A673 (cell line): ENCODE measurements around the gene ZSWIM8. TPM values are rescaled to one million over a fixed set of nuclear protein-coding genes. Genes with fewer than 3 reads are reported as not detected.

Source experiments
- BruUV-seq: library from RNA; stranded (reverse); fragments of 400-500 nt; replicated peaks from 2 replicates; lab custom pipeline; 2021; lab: Mats Ljungman, UMichigan
- CTCF ChIA-PET: fragments of 300-600 bp; sonication (Branson Sonifier 250); formaldehyde crosslinking; loops from one replicate; lab custom pipeline; 2022; ENCODE audit warnings: antibody characterized with exemption; lab: Charles Lee
- POLR2A ChIA-PET: fragments of 300-600 bp; sonication (Branson Sonifier 250); formaldehyde crosslinking; loops from one replicate; lab custom pipeline; 2022; ENCODE audit warnings: antibody characterized with exemption; ENCODE audit not compliant: low non-redundant PET; lab: Charles Lee
- DNase-seq: peaks from one replicate; pipeline ENCODE4 v3.0.0-alpha.2; 2015; ENCODE audit warnings: low spot score
- H3K27ac ChIP-seq: fragments of 200-600 bp; sonication (generic); 2 replicates; pipeline ENCODE4 v1.5.1; 2016; ENCODE audit warnings: mixed run types, low read depth, mild to moderate bottlenecking, mixed read lengths, antibody characterized with exemption, low read length; ENCODE audit not compliant: poor library complexity, severe bottlenecking
- H3K27me3 ChIP-seq: fragments of 200-600 bp; sonication (generic); replicated peaks from 2 replicates; pipeline ENCODE4 v1.6.1; 2017; ENCODE audit warnings: mixed run types, low read depth, mild to moderate bottlenecking, mixed read lengths, antibody characterized with exemption, low read length; ENCODE audit not compliant: insufficient read depth, poor library complexity
- H3K36me3 ChIP-seq: fragments of 200-600 bp; sonication (generic); 2 replicates; pipeline ENCODE4 v1.6.1; 2016; ENCODE audit warnings: mixed run types, mild to moderate bottlenecking, mixed read lengths, antibody characterized with exemption, low read length; ENCODE audit not compliant: insufficient read depth, poor library complexity, severe bottlenecking
- H3K4me1 ChIP-seq: fragments of 200-600 bp; sonication (generic); 2 replicates; pipeline ENCODE4 v1.6.1; 2017; ENCODE audit warnings: mixed run types, mild to moderate bottlenecking, mixed read lengths, antibody characterized with exemption, low read length; ENCODE audit not compliant: insufficient read depth, poor library complexity, severe bottlenecking
- H3K4me3 ChIP-seq: fragments of 200-600 bp; sonication (generic); 2 replicates; pipeline ENCODE4 v1.5.1; 2016; ENCODE audit warnings: low read depth, mixed run types, mild to moderate bottlenecking, mixed read lengths, low read length; ENCODE audit not compliant: poor library complexity, severe bottlenecking
- H3K9me3 ChIP-seq: fragments of 200-600 bp; sonication (generic); 2 replicates; pipeline ENCODE4 v1.6.1; 2016; ENCODE audit warnings: mixed run types, low read depth, mild to moderate bottlenecking, mixed read lengths, antibody characterized with exemption, low read length; ENCODE audit not compliant: poor library complexity, severe bottlenecking
- EZH2 ChIP-seq: fragments of 200-600 bp; sonication (generic); IDR thresholded peaks from 2 replicates; pipeline ENCODE4 v1.6.1; 2017; ENCODE audit warnings: borderline replicate concordance, low read depth, mild to moderate bottlenecking, mixed read lengths, antibody characterized with exemption, low read length; ENCODE audit not compliant: poor library complexity, severe bottlenecking
- intact Hi-C: fragments of 100-400 bp; cut with micrococcal nuclease; formaldehyde crosslinking; loops from one replicate; pipeline ENCODE4 v1.10.0; 2022; ENCODE audit not compliant: unreplicated experiment
- total RNA-seq: library from RNA; stranded (reverse); gene quantifications from 2 replicates; pipeline ENCODE4 v1.2.3, GENCODE V29; 2021
- TF ChIP-seq, protein P1 (sequence below): fragments of 300-800, 200-600 bp; sonication (generic); conservative IDR thresholded peaks from 2 replicates; pipeline ENCODE4 v1.5.1; 2017; ENCODE audit warnings: low read depth, mild to moderate bottlenecking, antibody characterized with exemption, low read length, moderate library complexity, mixed read lengths

The ZSWIM8 gene
- total RNA-seq, 1 experiment from 2014 or later, result 71.3 TPM

DNA sequence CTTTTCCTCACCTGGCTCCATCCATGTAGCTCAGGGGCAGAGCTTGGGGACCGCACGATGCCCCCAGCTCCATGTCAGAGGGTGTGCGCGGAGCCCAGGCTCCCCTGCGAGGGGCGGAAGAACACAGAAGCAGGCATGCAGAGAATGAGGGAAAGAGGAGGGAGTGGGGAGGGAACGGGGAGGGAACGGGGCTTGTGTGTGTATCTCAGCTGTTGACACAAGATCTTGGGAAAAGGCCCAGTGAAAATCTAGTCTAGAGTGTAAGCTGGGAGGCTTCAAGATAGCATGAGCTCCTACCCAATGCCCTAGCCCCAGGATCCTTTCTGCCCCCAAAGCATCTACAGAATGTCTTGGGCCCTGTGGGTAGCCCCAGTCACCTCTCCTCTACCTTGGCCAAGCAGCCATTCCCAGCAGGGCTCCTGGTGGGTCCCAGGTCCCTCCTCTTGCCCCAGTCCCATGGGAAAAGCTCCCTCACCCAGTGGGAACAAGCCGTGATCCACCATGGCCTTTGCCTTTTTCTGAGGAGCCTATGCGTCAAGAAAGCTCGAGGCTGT lies 51.1 kb downstream of the ZSWIM8 start:
- BruUV-seq, result no TSS peak
- Histone ChIP-seq H3K4me3 (no peak overlapping the region), H3K27me3 (no peaks in the 10 kb centered on the region), H3K4me1 (no peaks in the 10 kb centered on the region), H3K9me3 (no peaks in the 10 kb centered on the region), H3K36me3 (peaks cover 3% of the 10 kb centered on the region), H3K27ac (no peak overlapping the region)
- no peak for TF ChIP-seq EZH2
- TF ChIP-seq, protein P1, sequence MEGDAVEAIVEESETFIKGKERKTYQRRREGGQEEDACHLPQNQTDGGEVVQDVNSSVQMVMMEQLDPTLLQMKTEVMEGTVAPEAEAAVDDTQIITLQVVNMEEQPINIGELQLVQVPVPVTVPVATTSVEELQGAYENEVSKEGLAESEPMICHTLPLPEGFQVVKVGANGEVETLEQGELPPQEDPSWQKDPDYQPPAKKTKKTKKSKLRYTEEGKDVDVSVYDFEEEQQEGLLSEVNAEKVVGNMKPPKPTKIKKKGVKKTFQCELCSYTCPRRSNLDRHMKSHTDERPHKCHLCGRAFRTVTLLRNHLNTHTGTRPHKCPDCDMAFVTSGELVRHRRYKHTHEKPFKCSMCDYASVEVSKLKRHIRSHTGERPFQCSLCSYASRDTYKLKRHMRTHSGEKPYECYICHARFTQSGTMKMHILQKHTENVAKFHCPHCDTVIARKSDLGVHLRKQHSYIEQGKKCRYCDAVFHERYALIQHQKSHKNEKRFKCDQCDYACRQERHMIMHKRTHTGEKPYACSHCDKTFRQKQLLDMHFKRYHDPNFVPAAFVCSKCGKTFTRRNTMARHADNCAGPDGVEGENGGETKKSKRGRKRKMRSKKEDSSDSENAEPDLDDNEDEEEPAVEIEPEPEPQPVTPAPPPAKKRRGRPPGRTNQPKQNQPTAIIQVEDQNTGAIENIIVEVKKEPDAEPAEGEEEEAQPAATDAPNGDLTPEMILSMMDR, result no peak
- CTCF ChIA-PET, result no interaction called here
- no peak for DNase-seq
- intact Hi-C loops, result no loop called here
- POLR2A ChIA-PET, result no interaction called here

DNA sequence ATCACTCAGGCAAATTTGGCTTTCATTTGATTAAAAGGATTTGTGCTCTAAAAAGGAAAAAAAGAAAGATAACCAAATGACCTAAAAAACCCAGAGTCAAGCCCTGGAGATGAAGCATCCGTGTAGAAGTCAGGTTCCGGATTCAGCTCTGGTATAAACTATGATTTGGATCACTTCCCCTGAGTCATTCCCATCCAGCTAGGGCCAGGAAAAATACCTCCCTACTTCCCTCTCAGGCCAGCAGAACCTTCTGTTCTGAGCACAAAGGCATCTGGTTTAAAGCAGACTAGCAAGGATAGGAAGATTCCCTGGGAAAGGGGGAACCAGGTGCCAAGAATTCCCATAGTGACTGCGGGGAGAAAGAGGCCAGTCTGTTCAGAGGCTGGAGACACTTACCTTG lies 51.7 kb downstream of the ZSWIM8 start:
- DNase-seq, result no peak
- intact Hi-C loops, result no loop called here
- ChIA-PET CTCF (no interaction called here), POLR2A (no interaction called here)
- Histone ChIP-seq H3K4me1 (no peaks in the 10 kb centered on the region), H3K9me3 (no peaks in the 10 kb centered on the region), H3K4me3 (no peak overlapping the region), H3K27ac (no peak overlapping the region), H3K27me3 (no peaks in the 10 kb centered on the region), H3K36me3 (peaks cover 5% of the 10 kb centered on the region)
- no peak for TF ChIP-seq EZH2
- TF ChIP-seq, protein P1, result no peak
- no TSS peak for BruUV-seq

DNA sequence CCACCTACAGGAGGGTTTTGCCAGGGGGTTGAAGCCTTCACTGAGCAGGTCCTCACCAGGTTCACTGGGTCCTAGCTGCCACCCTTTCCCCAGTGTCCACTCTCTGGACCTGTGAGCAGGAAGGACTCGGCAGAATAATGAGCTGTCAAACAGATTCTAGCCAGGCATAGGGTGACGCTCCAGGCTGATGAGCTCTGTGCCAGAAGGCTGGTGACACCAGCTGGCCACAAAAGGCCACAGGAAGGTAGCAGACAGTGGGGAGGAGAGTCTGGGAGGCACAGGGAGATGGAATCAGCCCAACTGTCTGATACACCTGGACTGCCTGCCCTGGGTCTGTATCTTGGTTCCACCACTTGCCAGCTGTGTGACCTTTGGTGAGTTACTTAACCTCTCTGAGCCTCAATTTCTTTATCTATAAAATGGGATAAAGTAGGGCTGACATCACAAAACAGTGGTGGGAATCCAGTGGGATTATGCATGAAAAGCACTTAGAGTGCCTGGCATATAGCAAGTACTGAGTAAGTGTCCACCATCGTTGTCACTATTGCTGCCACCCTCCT lies 52.7 kb downstream of the ZSWIM8 start:
- Histone ChIP-seq H3K9me3 (no peaks in the 10 kb centered on the region), H3K36me3 (peaks cover 11% of the 10 kb centered on the region), H3K27me3 (no peaks in the 10 kb centered on the region), H3K27ac (no peak overlapping the region), H3K4me1 (no peaks in the 10 kb centered on the region), H3K4me3 (no peak overlapping the region)
- intact Hi-C loops, result no loop called here
- POLR2A ChIA-PET, result no interaction called here
- no peak for DNase-seq
- CTCF ChIA-PET, result no interaction called here
- TF ChIP-seq, protein P1, result no peak
- no peak for TF ChIP-seq EZH2
- BruUV-seq, result no TSS peak
